H1 (cell line): Measurements from ENCODE around the gene MAOB. TPM values are rescaled to one million over a fixed set of nuclear protein-coding genes. Genes with fewer than 3 reads are reported as not detected.

Experiments
- CTCF ChIA-PET: fragments of 300-600 bp; sonication (Branson Sonifier 250); formaldehyde crosslinking; loops from one replicate; lab custom pipeline; 2021; ENCODE audit not compliant: partially characterized antibody; lab: Charles Lee
- POLR2A ChIA-PET: fragments of 300-600 bp; sonication (Branson Sonifier 250); formaldehyde crosslinking; loops from one replicate; lab custom pipeline; 2021; ENCODE audit warnings: inconsistent platforms; ENCODE audit not compliant: partially characterized antibody; lab: Charles Lee
- DNase-seq, 2 experiments: peaks; one replicate each; pipeline versions ENCODE4 v3.0.0 to v3.0.0-alpha.2; 2010 to 2022; ENCODE audit warnings: low spot score in 2 of 2, low read depth in 1 of 2, mixed read lengths in 1 of 2
- FAIRE-seq: peaks from 2 replicates; lab custom pipeline; 2011; peaks lifted over from hg19 to GRCh38; lab: Jason Lieb, UNC
- H2AFZ ChIP-seq: 2 replicates; pipeline ENCODE4 v1.8.1; 2012; ENCODE audit warnings: low read length, inconsistent platforms
- H2AK5ac ChIP-seq: 2 replicates; pipeline ENCODE4 v1.6.1; 2013; ENCODE audit warnings: low read depth, low read length
- H2BK120ac ChIP-seq: replicated peaks from 2 replicates; pipeline ENCODE3; 2013; ENCODE audit warnings: low read depth, low read length, inconsistent platforms
- H2BK12ac ChIP-seq: 2 replicates; pipeline ENCODE4 v1.6.1; 2013; ENCODE audit warnings: low read depth, low read length
- H2BK15ac ChIP-seq: 2 replicates; pipeline ENCODE4 v1.6.1; 2013; ENCODE audit warnings: low read length
- H2BK20ac ChIP-seq: 2 replicates; pipeline ENCODE4 v1.6.1; 2013; ENCODE audit warnings: low read length
- H2BK5ac ChIP-seq: 2 replicates; pipeline ENCODE4 v1.6.1; 2013; ENCODE audit warnings: low read depth, low read length
- H3K14ac ChIP-seq: 2 replicates; pipeline ENCODE4 v1.6.1; 2013; ENCODE audit warnings: inconsistent platforms; ENCODE audit not compliant: insufficient read length
- H3K18ac ChIP-seq: 2 replicates; pipeline ENCODE4 v1.6.1; 2013; ENCODE audit warnings: low read length; ENCODE audit errors: extremely low read depth
- H3K23ac ChIP-seq: 2 replicates; pipeline ENCODE4 v1.6.1; 2013; ENCODE audit warnings: inconsistent platforms; ENCODE audit not compliant: insufficient read length
- H3K23me2 ChIP-seq: 2 replicates; pipeline ENCODE4 v1.6.1; 2013; ENCODE audit warnings: low read depth, low read length
- H3K27ac ChIP-seq: 2 replicates; pipeline ENCODE4 v1.6.1; 2011; ENCODE audit warnings: low read depth, low read length, inconsistent platforms
- H3K27me3 ChIP-seq, 4 experiments: replicated peaks in 1 of 4; 1 replicate in 1 of 4; 2 replicates in 3 of 4; pipeline versions ENCODE4 v1.6.1 to v1.8.1; 2011 to 2013; ENCODE audit warnings: low read length in 3 of 4, mild to moderate bottlenecking in 3 of 4, inconsistent platforms in 2 of 4, mixed read lengths in 2 of 4, moderate library complexity in 1 of 4; ENCODE audit not compliant: control insufficient read depth in 3 of 4, insufficient read depth in 3 of 4; ENCODE audit errors: extremely low read depth in 1 of 4
- H3K36me3 ChIP-seq, 4 experiments: 2 replicates each; pipeline versions ENCODE4 v1.6.1 to v1.8.1; 2011 to 2013; ENCODE audit warnings: mild to moderate bottlenecking in 4 of 4, low read length in 3 of 4, moderate library complexity in 2 of 4, control low read depth in 1 of 4, inconsistent platforms in 1 of 4; ENCODE audit not compliant: insufficient read depth in 4 of 4, control insufficient read depth in 2 of 4
- H3K4ac ChIP-seq: replicated peaks from 2 replicates; pipeline ENCODE3; 2013; ENCODE audit warnings: low read length, low read depth, mixed read lengths, inconsistent platforms; ENCODE audit not compliant: insufficient read length
- H3K4me1 ChIP-seq, 4 experiments: replicated peaks in 1 of 4; 1 replicate in 1 of 4; 2 replicates in 3 of 4; pipeline versions ENCODE4 v1.6.1 to v1.8.1; 2011 to 2013; ENCODE audit warnings: low read length in 3 of 4, inconsistent platforms in 2 of 4, mixed read lengths in 1 of 4; ENCODE audit not compliant: insufficient read depth in 4 of 4, control insufficient read depth in 3 of 4
- H3K4me2 ChIP-seq, 2 experiments: 2 replicates each; pipeline versions ENCODE4 v1.6.1 to v1.8.1; 2011 to 2013; ENCODE audit warnings: low read depth in 2 of 2, low read length in 2 of 2, control low read depth in 1 of 2, inconsistent platforms in 1 of 2, mild to moderate bottlenecking in 1 of 2; ENCODE audit not compliant: insufficient read depth in 1 of 2
- H3K4me3 ChIP-seq, 4 experiments: fragments of 200-600, 300-600 bp in 1 of 4; sonication (generic), shearing (Covaris generic), sonication (Bioruptor Twin) in 1 of 4; 2 replicates each; pipeline versions ENCODE4 v1.5.1 to v1.8.1; 2011 to 2016; ENCODE audit warnings: low read length in 4 of 4, low read depth in 3 of 4, control low read depth in 2 of 4, inconsistent platforms in 2 of 4, mild to moderate bottlenecking in 2 of 4, mixed read lengths in 1 of 4, moderate library complexity in 1 of 4; ENCODE audit not compliant: insufficient read depth in 2 of 4; ENCODE audit errors: extremely low read depth in 1 of 4
- H3K56ac ChIP-seq: replicated peaks from 2 replicates; pipeline ENCODE3; 2013; ENCODE audit warnings: low read depth, mild to moderate bottlenecking, mixed read lengths, low read length, inconsistent platforms; ENCODE audit not compliant: insufficient read length
- H3K79me1 ChIP-seq: 2 replicates; pipeline ENCODE4 v1.6.1; 2013; ENCODE audit warnings: low read depth, low read length, control low read depth
- H3K79me2 ChIP-seq, 2 experiments: 2 replicates each; pipeline versions ENCODE4 v1.6.1 to v1.8.1; 2012 to 2013; ENCODE audit warnings: low read length in 2 of 2, mild to moderate bottlenecking in 2 of 2, inconsistent platforms in 1 of 2; ENCODE audit not compliant: insufficient read depth in 2 of 2, control insufficient read depth in 1 of 2
- H3K9ac ChIP-seq, 4 experiments: replicated peaks in 1 of 4; 1 replicate in 1 of 4; 2 replicates in 3 of 4; pipeline versions ENCODE4 v1.6.1 to v1.8.1; 2011 to 2013; ENCODE audit warnings: low read depth in 3 of 4, low read length in 3 of 4, control low read depth in 2 of 4, mild to moderate bottlenecking in 2 of 4, moderate library complexity in 2 of 4, inconsistent platforms in 1 of 4; ENCODE audit errors: extremely low read depth in 1 of 4
- H3K9me3 ChIP-seq, 2 experiments: 2 replicates each; pipeline versions ENCODE4 v1.6.1 to v1.8.1; 2012 to 2013; ENCODE audit warnings: mild to moderate bottlenecking in 2 of 2, moderate library complexity in 2 of 2, control low read depth in 1 of 2, inconsistent platforms in 1 of 2, low read depth in 1 of 2, low read length in 1 of 2, mixed read lengths in 1 of 2; ENCODE audit not compliant: insufficient read depth in 2 of 2
- H4K20me1 ChIP-seq, 2 experiments: replicated peaks in 1 of 2; 2 replicates each; pipeline versions ENCODE3 to v1.8.1; 2011 to 2013; ENCODE audit warnings: inconsistent platforms in 2 of 2, low read length in 2 of 2, mild to moderate bottlenecking in 1 of 2; ENCODE audit not compliant: insufficient read depth in 2 of 2, control insufficient read depth in 1 of 2
- H4K5ac ChIP-seq: 2 replicates; pipeline ENCODE4 v1.6.1; 2013; ENCODE audit warnings: low read length, low read depth, mixed read lengths, inconsistent platforms; ENCODE audit not compliant: insufficient read length
- H4K8ac ChIP-seq: 2 replicates; pipeline ENCODE4 v1.8.0; 2013; ENCODE audit warnings: mild to moderate bottlenecking, moderate library complexity, low read length, inconsistent platforms; ENCODE audit not compliant: insufficient read depth; ENCODE audit errors: extremely low read depth
- H4K91ac ChIP-seq: replicated peaks from 2 replicates; pipeline ENCODE3; 2013; ENCODE audit warnings: low read length, mixed read lengths, inconsistent platforms; ENCODE audit not compliant: insufficient read length
- ASH2L ChIP-seq: fragments of 200-600, 300-600 bp; sonication (generic); IDR thresholded peaks from one replicate; pipeline ENCODE4 v1.7.1; 2017; ENCODE audit warnings: low read length
- ATF2 ChIP-seq: IDR thresholded peaks from 2 replicates; pipeline ENCODE4 v1.6.1; 2012; ENCODE audit warnings: low read length, inconsistent platforms
- BCL11A ChIP-seq, 2 experiments: IDR thresholded peaks; one replicate each; pipeline ENCODE4 v1.6.1; 2011; ENCODE audit warnings: low read depth in 2 of 2, low read length in 2 of 2, mild to moderate bottlenecking in 2 of 2
- KDM4A ChIP-seq: IDR thresholded peaks from one replicate; pipeline ENCODE4 v1.7.1; 2012; ENCODE audit warnings: low read depth, mild to moderate bottlenecking, moderate library complexity, low read length, inconsistent platforms; ENCODE audit not compliant: severe bottlenecking
- SP1 ChIP-seq: IDR thresholded peaks from 2 replicates; pipeline ENCODE4 v1.6.1; 2011; ENCODE audit warnings: low read depth, low read length
- SP4 ChIP-seq: IDR thresholded peaks from 2 replicates; pipeline ENCODE4 v1.6.1; 2012; ENCODE audit warnings: low read length, inconsistent platforms
- ZNF274 ChIP-seq: IDR thresholded peaks from 2 replicates; pipeline ENCODE4 v1.7.0; 2012; ENCODE audit warnings: low read length, borderline replicate concordance; ENCODE audit errors: extremely low read depth
- WGBS, 2 experiments: shearing (Covaris generic) in 1 of 2; methylation state at CpG; one replicate each; pipeline versions ENCODE4 v1.1.6 to v1.1.7; 2013 to 2015; ENCODE audit warnings: low lambda C conversion rate in 2 of 2, mixed read lengths in 2 of 2, inconsistent platforms in 1 of 2, low coverage in 1 of 2, missing lambda C conversion rate in 1 of 2; ENCODE audit not compliant: insufficient replicate concordance in 2 of 2, insufficient coverage in 1 of 2, insufficient read length in 1 of 2; ENCODE audit errors: extremely low coverage in 1 of 2, missing lambda C conversion rate in 1 of 2; 5-methylcytosine and 5-hydroxymethylcytosine counted together
- polyA plus RNA-seq, 7 experiments: library from polyadenylated mRNA; depleted of rRNA in 3 of 7; stranded (reverse) in 5 of 7; unstranded in 2 of 7; fragments of >200 nt in 5 of 7; fragments of 200-250 nt in 2 of 7; gene quantifications; 1 replicate in 5 of 7; 2 replicates in 1 of 7; 4 replicates in 1 of 7; pipeline versions ENCODE4 v1.2.1 to v1.2.3, GENCODE V29; 2011 to 2013; ENCODE audit warnings: missing spikeins in 2 of 7, mixed read lengths in 2 of 7
- total RNA-seq: library from RNA; stranded (reverse); fragmentation: NEBNext Ultra II Directional; extraction: Animal tissue kit (Norgen Biotek cat#: 25700); gene quantifications from 2 replicates; pipeline ENCODE4 v1.2.1, GENCODE V29; 2021

Gene MAOB
- total and polyA plus RNA-seq, 2 of the 8 experiments (the other 6 are each of a cell fraction or from before 2014, with no cell fraction given): 0.73 to 1.1 TPM

- no peak overlapping the region for H3K9ac ChIP-seq
- FAIRE-seq (no peak), DNase-seq (no peak)
- H3K79me2 ChIP-seq: no peaks in the 10 kb centered on the region
- H4K8ac ChIP-seq: no peak overlapping the region
- H2BK5ac ChIP-seq: no peak overlapping the region
- H3K18ac ChIP-seq: no peak overlapping the region
- H3K27me3 ChIP-seq: no peaks in the 10 kb centered on the region
- H3K4ac ChIP-seq: no peak overlapping the region
- POLR2A ChIA-PET: no interaction called here
- H2BK15ac ChIP-seq: no peak overlapping the region
- no peak overlapping the region for H3K27ac ChIP-seq
- no peaks in the 10 kb centered on the region for H3K9me3 ChIP-seq
- H3K14ac ChIP-seq: no peak overlapping the region
- no peak overlapping the region for H2AK5ac ChIP-seq
- no peak overlapping the region for H2AFZ ChIP-seq
- no peaks in the 10 kb centered on the region; the same call in 1 of the 2 replicates for H3K23me2 ChIP-seq
- CTCF ChIA-PET: interaction anchor here (2.2 kb wide), 1 partner anchor 11 kb away, joined by 6 read pairs; no protein-coding TSS in a partner anchor
- 92% methylated on average over 2 of the region's 2 CpGs; no CpG with 5 or more reads in 1 of the 2 experiments for WGBS, 2 experiments
- H4K5ac ChIP-seq: no peak overlapping the region
- no peaks in the 10 kb centered on the region for H3K79me1 ChIP-seq
- no peak overlapping the region for H3K56ac ChIP-seq
- H3K23ac ChIP-seq: no peak overlapping the region
- H2BK20ac ChIP-seq: no peak overlapping the region
- no peaks in the 10 kb centered on the region for H3K36me3 ChIP-seq
- H3K4me1 ChIP-seq: peaks cover 0 to 3% (median 1%) of the 10 kb centered on the region in 4 experiments; a peak in 1 of 7 replicates
- H4K20me1 ChIP-seq: no peaks in the 10 kb centered on the region
- no peak overlapping the region for H2BK12ac ChIP-seq
- no peak overlapping the region for H3K4me2 ChIP-seq
- H2BK120ac ChIP-seq: no peak overlapping the region
- no peak overlapping the region for H4K91ac ChIP-seq
- H3K4me3 ChIP-seq: no peak overlapping the region
- no peak for TF ChIP-seq ZNF274
- TF ChIP-seq KDM4A: no peak
- TF ChIP-seq ATF2: no peak
- TF ChIP-seq SP1: no peak
- TF ChIP-seq SP4: no peak
- TF ChIP-seq ASH2L: no peak
- no peak for TF ChIP-seq BCL11A (IDR thresholded peaks at IDR 0.05; ENCODE audit: low read depth in 2 of 2, low read length in 2 of 2)
Observed at GRCh38 chrX:43847352-43847751, 34.9 kb downstream of the MAOB start.
